CD4-positive, alpha-beta T cell treated with Interleukin-15 for 1 hour (primary cell): ENCODE results near the gene EPN3.

Source experiments
- DNase-seq: peaks from one replicate; pipeline ENCODE4 v3.0.0-alpha.2; 2020

The EPN3 gene

DNA sequence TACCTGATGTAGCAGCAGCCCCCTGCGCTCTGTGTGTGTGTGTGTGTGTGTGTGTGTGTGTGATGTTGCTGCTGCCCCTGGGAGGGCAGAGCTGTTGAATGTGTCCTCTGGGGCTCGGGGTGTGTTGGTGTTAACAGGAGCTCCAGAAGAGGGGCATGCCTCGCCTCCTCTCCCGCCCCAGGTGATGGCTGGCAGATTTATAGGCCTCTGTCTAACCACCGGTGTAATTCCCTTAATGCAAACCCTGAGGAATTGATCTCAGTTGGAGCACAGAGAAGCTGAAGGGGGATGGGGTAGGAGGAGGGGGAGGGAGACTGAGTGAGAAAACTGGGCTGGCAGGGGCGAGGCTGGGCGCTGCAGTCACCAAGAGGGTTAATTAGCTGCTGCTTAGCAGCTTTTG is 38.0 kb downstream of the EPN3 start:
- no peak for DNase-seq

DNA sequence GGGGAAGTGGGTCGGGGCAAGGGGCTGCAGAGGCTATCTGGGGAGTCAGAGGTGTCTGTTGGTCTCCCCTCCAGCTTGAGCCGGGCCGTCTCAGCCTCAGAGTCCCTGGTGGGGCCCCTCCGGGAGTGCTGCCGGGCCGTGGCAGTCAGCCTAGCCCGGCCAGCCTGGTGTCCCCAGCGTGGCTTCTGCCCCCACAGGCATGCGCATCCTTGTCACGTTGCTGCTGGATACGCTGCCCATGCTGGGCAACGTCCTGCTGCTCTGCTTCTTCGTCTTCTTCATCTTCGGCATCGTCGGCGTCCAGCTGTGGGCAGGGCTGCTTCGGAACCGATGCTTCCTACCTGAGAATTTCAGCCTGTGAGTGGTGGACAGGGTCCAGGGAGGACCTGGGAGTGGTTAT is 39.1 kb downstream of the EPN3 start:
- DNase-seq = no peak

DNA sequence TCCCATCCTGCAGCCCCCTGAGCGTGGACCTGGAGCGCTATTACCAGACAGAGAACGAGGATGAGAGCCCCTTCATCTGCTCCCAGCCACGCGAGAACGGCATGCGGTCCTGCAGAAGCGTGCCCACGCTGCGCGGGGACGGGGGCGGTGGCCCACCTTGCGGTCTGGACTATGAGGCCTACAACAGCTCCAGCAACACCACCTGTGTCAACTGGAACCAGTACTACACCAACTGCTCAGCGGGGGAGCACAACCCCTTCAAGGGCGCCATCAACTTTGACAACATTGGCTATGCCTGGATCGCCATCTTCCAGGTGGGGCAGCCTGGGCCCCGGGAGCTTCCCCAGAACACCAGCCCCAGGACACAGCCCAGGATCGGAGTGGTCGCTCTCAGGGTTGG is 40.0 kb downstream of the EPN3 start:
- no peak for DNase-seq

DNA sequence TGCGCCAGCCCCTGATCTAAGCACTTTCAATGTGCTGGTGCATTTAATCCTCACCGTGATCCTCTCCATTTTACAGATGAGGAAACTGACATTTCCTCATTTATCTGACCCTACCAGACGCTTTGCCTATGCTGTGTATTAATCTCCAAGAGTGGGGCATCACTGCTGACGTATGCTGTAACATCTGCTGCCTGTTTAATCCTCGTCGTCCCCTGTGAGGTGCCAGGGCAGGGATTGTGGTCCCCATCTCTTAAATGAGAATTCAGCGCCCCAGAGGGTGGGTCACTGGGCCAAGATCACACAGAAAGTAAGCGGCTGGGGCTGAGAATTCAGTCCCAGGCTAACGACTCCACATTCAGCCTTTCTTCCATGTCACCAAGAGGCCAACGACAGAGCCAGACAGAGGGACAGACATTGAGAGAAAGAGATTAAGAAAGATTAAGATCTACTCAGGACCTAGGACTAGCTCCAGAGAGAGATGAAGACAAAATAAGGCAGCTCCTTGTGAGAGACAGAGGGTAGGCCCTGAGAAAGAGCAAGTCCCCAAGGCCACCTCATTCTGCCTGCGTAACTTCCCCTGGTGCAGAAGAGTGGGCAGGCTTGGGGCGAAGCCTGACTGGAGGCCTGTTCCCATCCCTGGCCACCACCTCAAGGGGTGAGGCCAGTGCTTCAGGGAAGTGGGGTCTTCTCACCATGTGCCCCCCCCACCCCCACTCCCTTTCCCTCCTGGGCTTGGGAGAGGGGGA is 41.5 kb downstream of the EPN3 start:
- no peak for DNase-seq

DNA sequence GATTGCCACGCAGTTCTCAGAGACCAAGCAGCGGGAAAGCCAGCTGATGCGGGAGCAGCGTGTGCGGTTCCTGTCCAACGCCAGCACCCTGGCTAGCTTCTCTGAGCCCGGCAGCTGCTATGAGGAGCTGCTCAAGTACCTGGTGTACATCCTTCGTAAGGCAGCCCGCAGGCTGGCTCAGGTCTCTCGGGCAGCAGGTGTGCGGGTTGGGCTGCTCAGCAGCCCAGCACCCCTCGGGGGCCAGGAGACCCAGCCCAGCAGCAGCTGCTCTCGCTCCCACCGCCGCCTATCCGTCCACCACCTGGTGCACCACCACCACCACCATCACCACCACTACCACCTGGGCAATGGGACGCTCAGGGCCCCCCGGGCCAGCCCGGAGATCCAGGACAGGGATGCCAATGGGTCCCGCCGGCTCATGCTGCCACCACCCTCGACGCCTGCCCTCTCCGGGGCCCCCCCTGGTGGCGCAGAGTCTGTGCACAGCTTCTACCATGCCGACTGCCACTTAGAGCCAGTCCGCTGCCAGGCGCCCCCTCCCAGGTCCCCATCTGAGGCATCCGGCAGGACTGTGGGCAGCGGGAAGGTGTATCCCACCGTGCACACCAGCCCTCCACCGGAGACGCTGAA is 43.2 kb downstream of the EPN3 start:
- DNase-seq = no peak

DNA sequence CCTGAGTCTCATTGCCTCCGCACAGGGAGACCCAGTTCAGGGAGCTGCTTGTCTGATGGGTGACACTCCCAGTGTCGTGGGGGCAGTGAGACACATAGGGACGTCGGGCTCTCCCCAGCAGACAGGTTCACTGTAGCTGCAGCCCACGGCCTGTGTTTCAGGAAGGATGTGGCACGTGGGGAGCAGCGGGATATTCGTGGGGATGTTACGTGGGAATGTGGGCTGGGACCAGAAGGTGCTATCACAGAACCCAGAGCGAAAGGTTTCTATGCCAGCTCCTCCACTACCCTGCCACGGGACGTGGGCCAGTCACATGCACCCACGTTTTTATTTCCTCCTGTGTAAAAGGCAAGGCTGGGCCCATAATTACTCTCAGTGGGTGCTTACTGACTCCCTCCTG is 44.3 kb downstream of the EPN3 start:
- DNase-seq = no peak

DNA sequence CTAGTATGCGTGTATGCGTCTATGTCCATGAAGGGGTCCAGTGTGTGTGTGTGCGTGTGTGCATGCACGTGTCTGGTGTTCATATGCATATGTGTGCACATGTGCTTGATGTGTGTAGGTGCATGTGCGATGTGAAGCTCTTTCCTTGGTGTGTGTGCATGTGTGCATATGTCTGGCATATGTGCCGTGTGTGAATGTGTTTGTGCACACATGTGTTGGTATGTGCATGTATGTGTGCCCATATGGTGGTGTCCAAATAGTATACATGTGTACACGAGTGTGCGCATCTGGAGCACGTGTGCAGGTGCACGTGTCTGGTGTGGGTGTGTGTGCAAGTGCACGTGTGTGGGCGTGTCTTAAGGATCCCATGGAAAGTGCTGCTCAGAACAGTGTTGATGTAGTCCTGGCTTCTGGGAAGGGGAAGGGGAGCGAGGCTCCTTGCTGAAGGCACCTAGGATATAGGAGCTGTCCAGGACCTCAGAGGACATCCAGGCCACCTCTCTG is 45.0 kb downstream of the EPN3 start:
- DNase-seq = no peak

DNA sequence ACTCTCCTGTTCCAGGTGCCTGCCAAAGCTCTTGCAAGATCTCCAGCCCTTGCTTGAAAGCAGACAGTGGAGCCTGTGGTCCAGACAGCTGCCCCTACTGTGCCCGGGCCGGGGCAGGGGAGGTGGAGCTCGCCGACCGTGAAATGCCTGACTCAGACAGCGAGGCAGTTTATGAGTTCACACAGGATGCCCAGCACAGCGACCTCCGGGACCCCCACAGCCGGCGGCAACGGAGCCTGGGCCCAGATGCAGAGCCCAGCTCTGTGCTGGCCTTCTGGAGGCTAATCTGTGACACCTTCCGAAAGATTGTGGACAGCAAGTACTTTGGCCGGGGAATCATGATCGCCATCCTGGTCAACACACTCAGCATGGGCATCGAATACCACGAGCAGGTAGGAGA is 45.6 kb downstream of the EPN3 start:
- no peak for DNase-seq

DNA sequence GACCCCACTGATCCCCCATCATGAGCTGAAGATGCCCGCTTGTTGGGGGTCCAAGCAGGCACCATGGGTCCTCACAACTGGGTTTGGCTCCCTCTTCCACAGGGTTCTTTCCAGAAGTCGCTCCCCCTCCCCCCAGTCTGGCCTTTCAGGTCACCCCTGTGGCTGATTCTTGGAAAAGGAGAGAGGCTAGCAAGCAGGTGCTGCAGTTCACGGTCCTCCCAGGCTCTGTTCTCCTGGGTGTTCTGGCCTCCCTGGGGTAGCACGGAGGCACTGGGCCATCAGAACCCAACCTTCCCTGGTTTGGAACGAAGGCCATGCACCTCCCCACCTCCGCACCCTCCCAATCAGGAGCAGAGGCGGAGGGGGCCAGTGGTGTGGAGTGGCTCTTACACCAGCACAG is 46.9 kb downstream of the EPN3 start:
- no peak for DNase-seq

DNA sequence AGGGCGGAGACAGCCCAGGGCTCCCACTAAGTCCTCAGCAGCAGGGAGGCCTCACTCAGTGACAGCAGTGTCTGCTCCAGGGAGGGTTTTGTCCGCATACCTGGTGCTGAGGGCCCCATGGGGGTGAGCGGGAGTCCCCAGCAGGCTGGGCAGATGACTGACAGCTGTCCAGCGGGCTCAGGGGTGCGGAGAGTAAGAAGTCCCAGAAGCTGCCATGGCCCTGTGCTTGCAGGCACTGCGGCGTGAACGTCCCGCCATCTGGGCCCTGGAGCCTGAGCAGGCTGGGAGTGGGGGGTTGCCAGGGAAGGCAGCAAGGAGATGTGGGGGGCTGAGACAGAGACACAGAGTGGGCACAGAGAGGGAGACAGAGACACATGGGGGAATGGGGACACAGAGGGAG is 48.1 kb downstream of the EPN3 start:
- no peak for DNase-seq

DNA sequence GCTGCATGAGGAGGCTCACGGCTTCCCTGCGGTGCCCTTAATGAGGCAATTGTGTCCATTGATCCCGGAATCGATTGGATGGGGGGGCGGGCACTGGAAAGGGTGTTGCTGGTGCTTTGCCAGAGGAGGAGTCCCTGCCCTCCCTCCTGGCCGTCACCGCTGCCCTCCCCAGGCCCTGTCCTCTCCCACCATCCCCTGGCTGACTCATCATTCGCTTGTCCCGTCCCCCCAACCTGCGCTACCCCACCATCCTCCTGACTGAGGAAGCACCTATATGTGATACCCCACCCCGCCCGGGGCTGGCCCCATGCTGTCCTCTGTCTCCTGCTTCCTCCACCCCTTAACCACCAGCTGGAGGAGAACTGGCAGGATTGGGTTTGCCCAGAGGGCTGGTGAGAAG is 48.8 kb downstream of the EPN3 start:
- no peak for DNase-seq

DNA sequence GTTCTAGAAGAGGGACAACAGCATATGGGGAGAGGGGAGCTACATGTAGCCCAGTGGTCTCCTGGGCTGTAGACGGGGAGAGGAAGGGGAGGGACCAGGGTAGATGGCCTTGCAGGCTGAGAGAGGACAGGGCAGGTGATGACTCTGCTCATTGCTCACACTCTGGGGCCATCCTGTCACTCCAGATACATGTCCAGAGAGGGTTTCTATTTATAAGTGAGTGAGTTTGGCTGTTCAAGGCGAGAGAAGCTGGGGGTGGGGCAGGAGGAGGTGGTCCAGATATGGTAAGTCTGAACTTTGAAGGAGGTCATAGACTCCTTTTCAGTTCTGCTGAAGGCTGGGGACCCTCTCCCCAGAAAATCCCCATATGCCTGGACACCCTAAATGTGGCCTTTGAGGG is 50.2 kb downstream of the EPN3 start:
- no peak for DNase-seq

DNA sequence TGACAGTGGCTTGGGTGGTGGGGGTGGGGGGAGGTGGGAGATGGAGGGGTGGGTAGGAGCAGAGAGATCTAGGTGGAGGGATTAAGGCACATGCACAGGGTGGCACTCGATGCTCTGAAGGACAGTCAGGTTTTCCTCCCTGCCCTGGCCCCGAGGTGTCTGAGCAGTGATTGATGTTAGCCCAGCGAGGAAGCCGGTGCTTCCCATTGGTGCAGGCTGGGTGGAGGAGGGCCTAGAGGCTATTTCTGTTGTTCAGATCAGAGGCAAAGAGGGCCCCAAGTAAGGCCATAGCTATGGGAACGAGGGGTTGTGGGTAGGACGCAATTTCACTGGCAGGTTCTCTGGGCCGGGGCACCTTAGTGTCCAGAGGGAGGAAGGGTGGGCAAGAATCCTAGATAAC is 51.1 kb downstream of the EPN3 start:
- DNase-seq = no peak

DNA sequence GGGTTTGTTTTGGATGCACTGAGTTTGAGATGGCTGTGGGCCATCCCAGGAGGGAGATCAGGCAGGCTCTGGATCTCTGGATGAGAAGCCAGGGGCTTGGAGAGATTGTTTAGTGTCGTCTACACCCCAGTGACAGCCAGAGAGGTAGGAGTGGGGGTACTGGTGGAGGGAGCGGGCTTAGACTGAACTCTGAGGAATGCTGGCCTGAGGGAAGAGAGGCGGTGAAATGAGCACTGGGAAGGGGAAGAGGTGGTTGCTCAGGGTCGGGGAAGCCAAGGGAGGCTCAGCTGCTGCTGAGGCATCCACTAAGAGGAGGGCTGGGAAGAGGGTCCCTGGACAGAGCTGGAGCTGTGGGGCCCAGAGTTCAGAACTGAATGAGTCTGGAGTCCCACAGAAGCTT is 51.6 kb downstream of the EPN3 start:
- DNase-seq = no peak

DNA sequence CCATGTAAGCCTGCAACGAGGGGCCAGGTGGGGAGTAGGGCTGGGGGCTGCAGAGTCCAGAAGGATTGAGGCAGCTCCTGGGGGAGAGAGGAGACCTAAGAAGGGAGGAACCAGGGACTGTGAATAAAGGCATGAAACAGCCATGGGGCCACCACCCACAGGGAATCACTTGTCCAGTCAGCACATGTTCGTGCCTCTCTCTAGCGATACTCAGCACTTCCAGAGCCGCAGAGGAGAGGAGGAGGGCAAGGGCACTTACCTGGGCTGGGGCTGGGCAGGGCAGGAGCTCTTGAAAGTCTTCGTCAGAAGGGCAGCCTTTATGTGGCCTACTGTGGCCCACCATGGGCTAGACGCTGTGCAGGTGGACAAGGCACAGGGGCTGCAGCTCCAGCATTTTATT is 52.2 kb downstream of the EPN3 start:
- DNase-seq = no peak

DNA sequence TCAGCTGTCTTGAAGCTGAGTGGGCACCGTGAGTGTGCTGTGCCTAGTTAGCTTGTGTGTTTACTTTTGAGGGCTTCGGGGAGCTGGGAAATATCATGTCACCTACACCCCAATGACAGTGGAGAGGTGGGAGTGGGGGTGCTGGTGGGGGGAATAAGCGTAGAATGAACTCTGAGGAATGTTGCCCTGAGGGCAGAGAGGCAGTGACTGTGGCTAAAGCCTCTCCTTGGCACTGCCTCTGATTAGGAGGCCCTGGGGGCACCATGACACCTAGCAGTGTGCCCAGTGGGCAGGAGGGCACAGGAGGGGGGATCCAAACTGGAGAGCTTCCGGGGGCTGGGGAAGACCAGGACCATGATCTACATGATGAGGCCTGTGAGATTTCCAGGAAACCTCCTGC is 52.8 kb downstream of the EPN3 start:
- DNase-seq = no peak

DNA sequence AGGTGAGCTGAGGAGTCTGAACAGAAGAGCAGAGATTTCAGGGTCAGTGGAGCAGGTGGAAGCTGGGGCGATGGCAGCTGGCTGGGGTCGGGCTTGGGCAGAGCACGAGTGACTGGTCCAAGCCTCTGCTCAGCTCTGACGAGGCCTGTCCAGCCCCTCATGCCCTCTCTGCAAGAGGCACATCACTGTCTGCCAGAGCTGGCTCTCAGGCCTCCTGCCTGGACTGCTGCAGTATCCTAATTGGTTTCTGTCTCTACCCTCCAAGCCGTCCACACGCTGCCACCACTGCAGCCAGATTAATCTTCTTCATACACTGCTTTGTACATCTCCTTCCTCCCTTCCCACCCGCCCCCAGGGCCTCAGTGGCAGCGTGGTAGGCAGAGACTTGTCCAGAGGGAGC is 53.4 kb downstream of the EPN3 start:
- DNase-seq = no peak

DNA sequence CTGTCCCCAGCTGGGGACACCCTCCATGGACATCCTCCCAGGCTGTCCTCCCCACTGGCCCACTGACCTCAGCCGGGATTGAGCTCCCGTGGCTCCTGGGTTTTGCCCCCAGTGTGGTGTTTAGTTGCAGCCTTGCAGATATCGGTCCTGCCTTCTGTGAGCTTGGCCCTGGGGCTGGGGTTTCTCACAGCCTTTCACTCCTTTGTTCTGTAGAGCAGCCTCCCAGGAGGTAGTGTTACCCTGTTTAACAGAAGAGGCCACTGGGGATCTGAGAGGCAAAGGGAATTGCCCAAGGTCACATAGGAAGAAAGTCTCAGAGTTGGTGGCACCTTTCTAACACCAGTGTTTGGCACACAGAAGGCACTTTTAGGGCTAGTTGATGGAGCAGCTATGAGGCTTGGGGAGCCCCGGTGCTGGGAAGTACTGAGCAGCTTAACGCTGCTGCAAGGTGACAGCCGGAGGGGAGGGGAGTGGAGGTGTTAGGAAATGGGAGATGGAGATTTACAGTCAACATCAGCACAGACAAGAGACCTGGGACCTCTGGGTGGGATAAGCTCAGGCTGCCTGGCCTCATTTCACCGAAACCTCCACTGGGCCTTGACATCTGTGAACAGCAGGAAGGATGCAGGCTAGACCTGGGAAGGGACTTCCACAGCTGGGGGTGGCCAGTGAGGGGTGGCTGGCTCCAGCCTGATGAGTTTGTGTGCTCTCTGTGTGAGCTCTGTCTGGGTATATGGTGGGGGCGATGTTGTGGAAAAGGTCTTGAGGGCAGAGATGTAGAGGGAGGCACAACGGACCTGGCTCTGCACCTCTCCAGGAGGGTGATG is 54.1 kb downstream of the EPN3 start:
- no peak for DNase-seq

DNA sequence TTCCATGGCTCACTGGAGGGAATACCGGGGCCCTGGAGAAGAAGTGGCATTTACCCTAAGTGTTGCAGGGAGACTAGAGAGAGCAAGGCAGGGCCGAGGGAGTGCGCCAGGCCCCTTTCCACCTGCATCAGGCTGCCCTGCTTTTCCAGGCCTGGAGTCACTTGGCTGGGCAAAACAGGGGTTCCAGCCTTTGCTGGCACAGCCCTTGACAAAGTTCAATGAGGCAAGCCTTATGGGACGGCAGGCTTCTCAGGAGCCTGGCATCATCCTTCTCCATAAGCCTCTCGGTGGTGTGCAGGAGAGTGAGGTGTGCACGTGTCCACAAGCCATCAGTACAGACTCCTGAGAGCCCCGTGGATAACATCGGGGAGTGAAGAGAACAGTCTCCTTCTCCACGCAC is 55.0 kb downstream of the EPN3 start:
- no peak for DNase-seq

DNA sequence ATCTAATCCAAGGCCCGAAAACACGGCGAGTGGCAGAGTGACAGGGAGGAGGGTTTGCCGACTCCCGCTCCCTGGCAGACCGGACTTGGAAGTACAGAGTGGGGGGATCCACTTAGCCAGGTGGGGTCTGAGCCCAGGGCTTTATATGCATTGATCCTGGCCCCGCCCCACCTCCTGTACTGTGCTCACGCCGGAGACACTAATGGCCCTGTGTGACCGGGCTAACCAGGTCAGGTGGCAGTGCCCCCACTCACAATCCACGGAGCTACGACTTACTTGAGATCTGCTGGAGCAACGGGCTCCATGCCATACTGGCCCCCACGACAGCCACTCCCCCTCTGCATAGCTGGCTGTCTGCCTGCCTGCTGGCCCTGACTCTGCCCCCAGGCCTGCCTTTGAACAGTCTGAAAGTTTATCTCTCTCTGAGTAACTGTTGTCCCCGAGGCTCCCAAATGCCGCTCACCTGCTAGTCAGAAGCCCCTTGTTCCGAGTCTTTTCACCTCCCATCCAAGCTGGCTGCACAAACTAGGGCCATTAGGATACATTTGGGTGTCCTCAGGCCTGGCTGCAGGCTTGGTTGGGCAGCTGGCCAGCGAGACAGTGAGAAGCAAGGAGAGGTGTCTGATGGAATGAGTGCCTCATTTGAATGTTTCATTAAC is 56.0 kb downstream of the EPN3 start:
- no peak for DNase-seq

DNA sequence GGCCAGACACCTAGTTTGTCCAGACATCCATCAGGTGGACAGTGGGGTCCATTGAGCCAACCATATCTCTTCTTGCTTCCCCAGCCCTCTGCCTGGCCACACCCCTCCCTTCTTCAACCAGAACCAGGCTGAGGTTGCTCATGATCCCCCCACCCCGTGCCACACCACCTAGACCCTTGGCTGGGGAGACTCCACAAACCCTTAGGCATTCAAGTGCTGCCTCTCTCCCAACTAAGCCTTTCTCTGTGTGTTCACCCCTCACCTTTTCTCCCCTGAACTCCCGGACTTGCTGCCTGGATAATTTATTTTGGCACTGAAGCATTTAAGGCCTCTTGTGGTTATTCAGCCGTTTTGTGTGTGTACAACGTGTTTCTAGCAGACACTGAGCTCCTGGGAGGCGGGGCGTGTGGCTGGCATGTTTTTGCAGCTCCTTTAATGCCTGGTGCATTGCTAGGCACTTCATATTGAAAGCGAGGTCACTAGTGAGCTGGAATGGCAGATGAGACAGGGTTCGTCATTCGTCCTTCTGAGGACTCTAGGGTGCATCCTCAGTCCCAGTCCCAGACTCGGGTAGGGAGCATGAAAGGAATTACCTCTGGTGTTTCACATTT is 56.7 kb downstream of the EPN3 start:
- no peak for DNase-seq

DNA sequence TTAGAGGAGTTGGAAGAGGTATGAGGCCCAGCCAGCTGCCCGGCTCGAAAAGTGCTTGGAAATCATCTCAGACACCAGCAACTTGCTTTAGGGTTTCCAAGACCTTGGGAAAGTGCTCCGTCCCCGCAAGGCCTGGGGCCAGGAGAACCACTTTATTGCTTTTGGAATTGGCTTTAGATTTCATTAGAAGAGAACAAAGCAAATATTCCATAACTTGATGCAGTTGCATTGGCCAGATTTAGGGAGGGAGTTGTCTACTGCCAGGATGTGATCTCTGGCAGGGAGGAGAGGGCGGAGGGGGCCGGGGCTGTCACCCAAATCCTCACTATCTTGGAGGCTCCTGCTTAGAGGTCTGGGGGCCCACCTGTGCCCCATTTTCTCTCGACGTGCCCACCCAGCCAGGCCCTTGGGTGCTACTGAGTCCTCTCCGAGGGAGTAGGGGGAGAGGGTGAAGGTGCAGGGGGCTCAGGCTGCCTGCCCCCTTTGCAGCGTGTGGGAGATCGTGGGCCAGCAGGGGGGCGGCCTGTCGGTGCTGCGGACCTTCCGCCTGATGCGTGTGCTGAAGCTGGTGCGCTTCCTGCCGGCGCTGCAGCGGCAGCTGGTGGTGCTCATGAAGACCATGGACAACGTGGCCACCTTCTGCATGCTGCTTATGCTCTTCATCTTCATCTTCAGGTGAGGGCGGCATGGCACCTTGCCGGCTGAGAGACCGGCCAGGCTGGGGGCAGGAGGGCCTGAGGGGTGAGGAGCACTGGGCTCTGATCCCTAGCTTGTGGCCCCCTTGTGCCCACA is 58.6 kb downstream of the EPN3 start:
- no peak for DNase-seq
